ENCODE data around the gene EBNA1BP2.
"Not testable (repeated sequence)": the region's sequence is repeated elsewhere in the genome, so short reads cannot be mapped to it uniquely, and the experiment has no call there.

Gene EBNA1BP2

DNA sequence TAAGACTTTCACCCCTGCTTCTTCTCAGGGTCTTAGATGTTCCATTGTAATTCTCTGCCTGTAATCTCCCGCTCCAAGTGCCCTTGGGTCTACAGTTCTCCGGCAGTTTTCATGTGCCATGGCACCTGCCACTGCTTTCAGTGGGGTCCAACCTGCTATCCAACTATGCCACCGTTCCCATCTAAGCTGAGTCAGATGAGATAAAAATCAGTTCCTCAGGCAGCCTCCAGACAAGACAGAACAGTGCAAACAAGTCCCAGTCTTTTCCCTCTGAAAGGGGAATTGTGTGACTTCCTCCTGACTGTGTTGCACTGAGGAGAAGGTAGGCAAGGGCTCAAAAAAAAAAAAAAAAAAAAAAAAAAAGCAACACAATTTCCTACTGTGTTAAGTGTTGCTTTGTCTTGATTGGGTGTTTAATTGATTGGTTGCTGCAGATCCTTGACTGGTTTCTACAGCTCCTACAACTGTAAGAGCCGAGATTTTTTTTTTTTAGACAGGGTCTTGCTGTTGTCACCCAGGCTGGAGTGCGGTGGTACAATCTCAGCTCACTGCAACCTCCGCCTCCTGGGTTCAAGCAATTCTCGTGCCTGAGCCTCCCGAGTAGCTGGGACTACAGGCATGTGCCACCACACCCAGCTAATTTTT, 50.7 kb downstream of the EBNA1BP2 start:
- TF ChIP-seq, protein P1, sequence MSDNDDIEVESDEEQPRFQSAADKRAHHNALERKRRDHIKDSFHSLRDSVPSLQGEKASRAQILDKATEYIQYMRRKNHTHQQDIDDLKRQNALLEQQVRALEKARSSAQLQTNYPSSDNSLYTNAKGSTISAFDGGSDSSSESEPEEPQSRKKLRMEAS (IDR thresholded peaks at IDR 0.05; ENCODE audit: low read depth, low read length): no peak
- TF ChIP-seq MYC (IDR thresholded peaks at IDR 0.05; ENCODE audit: low read depth, low read length): no peak
- no peak for TF ChIP-seq CTCF (IDR thresholded peaks at IDR 0.05; ENCODE audit: low read depth, low read length)
- no peak for TF ChIP-seq POLR2A (IDR thresholded peaks at IDR 0.05; ENCODE audit: extremely low read depth, insufficient read length)
- H3K4me3 ChIP-seq (ENCODE audit: low read depth, low read length): no peak overlapping the region
- no peak for DNase-seq (ENCODE audit: low read depth)

DNA sequence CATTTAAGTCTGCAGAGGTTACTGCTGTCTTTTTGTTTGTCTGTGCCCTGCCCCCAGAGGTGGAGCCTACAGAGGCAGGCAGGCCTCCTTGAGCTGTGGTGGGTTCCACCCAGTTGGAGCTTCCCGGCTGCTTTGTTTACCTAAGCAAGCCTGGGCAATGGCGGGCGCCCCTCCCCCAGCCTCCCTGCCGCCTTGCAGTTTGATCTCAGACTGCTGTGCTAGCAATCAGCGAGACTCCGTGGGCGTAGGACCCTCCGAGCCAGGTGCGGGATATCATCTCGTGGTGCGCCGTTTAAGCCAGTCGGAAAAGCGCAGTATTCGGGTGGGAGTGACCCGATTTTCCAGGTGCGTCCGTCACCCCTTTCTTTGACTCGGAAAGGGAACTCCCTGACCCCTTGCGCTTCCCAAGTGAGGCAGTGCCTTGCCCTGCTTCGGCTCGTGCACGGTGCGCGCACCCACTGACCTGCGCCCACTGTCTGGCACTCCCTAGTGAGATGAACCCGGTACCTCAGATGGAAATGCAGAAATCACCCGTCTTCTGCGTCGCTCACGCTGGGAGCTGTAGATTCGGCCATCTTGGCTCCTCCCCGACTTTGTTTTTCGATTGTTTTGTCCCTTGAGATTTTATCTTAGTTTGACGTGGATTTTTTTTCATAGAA, 52.0 kb downstream of the EBNA1BP2 start:
- not testable (repeated sequence) for DNase-seq (ENCODE audit: low read depth); H3K4me3 ChIP-seq (ENCODE audit: low read depth, low read length)
